Astrocyte of the cerebellum (primary cell): Measurements from ENCODE around the gene PPIL4.

Source experiments
- DNase-seq: peaks from one replicate; pipeline ENCODE4 v3.0.0-alpha.2; 2011; ENCODE audit warnings: low read depth
- H3K4me3 ChIP-seq: 2 replicates; pipeline ENCODE4 v1.5.1; 2011; ENCODE audit warnings: mild to moderate bottlenecking, low read depth, low read length, moderate library complexity
- CTCF ChIP-seq: IDR thresholded peaks from 2 replicates; pipeline ENCODE4 v1.5.1; 2012; ENCODE audit warnings: low read length, low read depth, moderate library complexity, mild to moderate bottlenecking; ENCODE audit errors: missing control alignments
- in situ Hi-C: cut with HindIII; loops from 2 replicates; pipeline ENCODE4 v1.10.0; 2017; ENCODE audit warnings: low sequenced_read_pairs

Gene PPIL4, protein sequence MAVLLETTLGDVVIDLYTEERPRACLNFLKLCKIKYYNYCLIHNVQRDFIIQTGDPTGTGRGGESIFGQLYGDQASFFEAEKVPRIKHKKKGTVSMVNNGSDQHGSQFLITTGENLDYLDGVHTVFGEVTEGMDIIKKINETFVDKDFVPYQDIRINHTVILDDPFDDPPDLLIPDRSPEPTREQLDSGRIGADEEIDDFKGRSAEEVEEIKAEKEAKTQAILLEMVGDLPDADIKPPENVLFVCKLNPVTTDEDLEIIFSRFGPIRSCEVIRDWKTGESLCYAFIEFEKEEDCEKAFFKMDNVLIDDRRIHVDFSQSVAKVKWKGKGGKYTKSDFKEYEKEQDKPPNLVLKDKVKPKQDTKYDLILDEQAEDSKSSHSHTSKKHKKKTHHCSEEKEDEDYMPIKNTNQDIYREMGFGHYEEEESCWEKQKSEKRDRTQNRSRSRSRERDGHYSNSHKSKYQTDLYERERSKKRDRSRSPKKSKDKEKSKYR

GRCh38 chr6:149545754-149546471 lies at the start of gene PPIL4:
PPIL4 (minus strand) TSS chr6:149546043; CDS start chr6:149546005, 38 bp downstream.
- DNase-seq, result peak; percentile 86
- in situ Hi-C loops, result no loop called here
- TF ChIP-seq CTCF, result peak; percentile 83

DNA sequence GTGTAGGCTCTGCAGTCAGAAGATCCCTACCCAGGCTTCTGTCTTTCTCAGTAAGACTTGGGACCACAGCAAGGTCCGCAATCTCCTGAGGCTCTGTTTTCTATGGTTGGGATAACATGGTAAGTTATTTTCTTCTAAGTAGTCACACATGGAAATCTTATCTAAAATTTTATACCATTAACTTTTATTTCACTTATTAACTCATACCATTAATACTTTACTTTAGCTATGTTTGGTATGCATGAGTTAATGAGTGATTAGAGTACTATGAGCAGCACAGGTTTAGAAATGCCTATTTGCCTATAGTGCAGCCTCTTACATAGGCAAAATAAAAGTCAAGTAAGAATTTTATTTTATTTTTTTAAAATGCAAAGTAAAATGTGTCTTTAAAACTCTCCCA lies 47.6 kb upstream of the PPIL4 start:
- H3K4me3 ChIP-seq, result no peak overlapping the region
- in situ Hi-C loops, result no loop called here
- no peak for TF ChIP-seq CTCF
- no peak for DNase-seq

More at GRCh38 chr6:149545754-149546471, at the start of gene PPIL4:
- peak within 1 kb of the TSS; percentile 100 for H3K4me3 ChIP-seq

GRCh38 chr6:149592983-149593382 lies 47.1 kb upstream of the PPIL4 start:
- in situ Hi-C loops, result no loop called here
- no peak overlapping the region for H3K4me3 ChIP-seq
- DNase-seq, result no peak
- no peak for TF ChIP-seq CTCF

DNA sequence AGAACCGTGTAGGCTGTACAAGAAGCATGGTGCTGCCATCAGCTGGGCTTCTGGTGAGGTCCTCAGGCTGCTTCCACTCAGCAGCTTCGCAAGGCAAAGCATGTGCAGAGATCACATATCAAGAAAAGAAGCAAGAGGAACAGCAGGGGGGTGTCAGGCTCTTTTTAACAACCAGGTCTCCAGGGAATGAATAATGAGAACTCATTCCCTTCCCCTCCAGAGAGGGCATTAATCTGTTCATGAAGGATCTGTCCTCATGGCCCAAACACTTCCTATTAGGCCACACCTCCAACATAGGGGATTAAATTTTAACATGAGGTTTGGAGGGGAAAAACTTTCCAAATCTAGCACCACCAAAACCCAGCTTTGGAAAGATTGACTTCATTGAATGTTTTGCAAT lies 40.3 kb upstream of the PPIL4 start:
- H3K4me3 ChIP-seq, result no peak overlapping the region
- DNase-seq, result no peak
- in situ Hi-C loops, result no loop called here
- no peak for TF ChIP-seq CTCF

GRCh38 chr6:149581349-149581748 lies 35.5 kb upstream of the PPIL4 start:
- in situ Hi-C loops, result no loop called here
- TF ChIP-seq CTCF, result no peak
- H3K4me3 ChIP-seq, result no peak overlapping the region
- no peak for DNase-seq

GRCh38 chr6:149580880-149581279 lies 35.0 kb upstream of the PPIL4 start:
- in situ Hi-C loops, result no loop called here
- H3K4me3 ChIP-seq, result no peak overlapping the region
- DNase-seq, result no peak
- no peak for TF ChIP-seq CTCF
